GM12878 (cell line): Measurements from ENCODE around the gene IQGAP1. TPM values are rescaled to one million over a fixed set of nuclear protein-coding genes. Genes with fewer than 3 reads are reported as not detected.
A peak's percentile ranks its signal among the peaks of the same experiment; 100 is the strongest.

Source experiments
- ATAC-seq: fragments of 200-7000 bp; cut with Tn5 transposase; 3 replicates; pipeline ENCODE4 v1.9.1; 2020; ENCODE audit warnings: mild to moderate bottlenecking, moderate library complexity
- BruUV-seq: library from RNA; stranded (reverse); fragments of 400-500 nt; replicated peaks from 2 replicates; lab custom pipeline; 2021; lab: Mats Ljungman, UMichigan
- CTCF ChIA-PET: fragments of 300-600 bp; sonication (Branson Sonifier 250); formaldehyde crosslinking; extraction: SDS; loops from one replicate; lab custom pipeline; 2021; ENCODE audit warnings: inconsistent platforms; lab: Yijun Ruan, JAX
- POLR2A ChIA-PET: fragments of 350-600 bp; formaldehyde crosslinking; extraction: SDS; loops from one replicate; lab custom pipeline; 2021; ENCODE audit warnings: inconsistent platforms; lab: Charles Lee
- RAD21 ChIA-PET: fragments of 300-600 bp; sonication (Branson Sonifier 250); formaldehyde crosslinking; loops from one replicate; lab custom pipeline; 2023; ENCODE audit warnings: antibody characterized with exemption; ENCODE audit not compliant: unreplicated experiment; lab: Charles Lee
- SMC1A ChIA-PET: fragments of 300-600 bp; sonication (Branson Sonifier 250); formaldehyde crosslinking; loops from one replicate; lab custom pipeline; 2023; ENCODE audit not compliant: unreplicated experiment, uncharacterized antibody; lab: Charles Lee
- DNase-seq: peaks from one replicate; pipeline ENCODE4 v3.0.0-alpha.2; 2011; ENCODE audit warnings: low read depth, low spot score
- FAIRE-seq: peaks from 3 replicates; lab custom pipeline; 2011; peaks lifted over from hg19 to GRCh38; lab: Jason Lieb, UNC
- H2AFZ ChIP-seq: 2 replicates; pipeline ENCODE4 v1.6.0; 2011; ENCODE audit warnings: low read depth, low read length, control low read depth; ENCODE audit not compliant: control insufficient read depth
- H3K27ac ChIP-seq: 2 replicates; pipeline ENCODE4 v1.5.1; 2011; ENCODE audit warnings: control low read depth; ENCODE audit not compliant: control insufficient read depth, insufficient read depth
- H3K27me3 ChIP-seq, 2 experiments: replicated peaks in 1 of 2; 2 replicates each; pipeline versions ENCODE4 v1.6.0 to v1.6.1; 2011; ENCODE audit warnings: low read length in 1 of 2; ENCODE audit not compliant: control insufficient read depth in 2 of 2, insufficient read depth in 2 of 2
- H3K36me3 ChIP-seq, 2 experiments: 2 replicates each; pipeline ENCODE4 v1.5.1; 2011; ENCODE audit warnings: low read length in 1 of 2; ENCODE audit not compliant: control insufficient read depth in 2 of 2, insufficient read depth in 2 of 2
- H3K4me1 ChIP-seq: 2 replicates; pipeline ENCODE4 v1.6.1; 2011; ENCODE audit warnings: mild to moderate bottlenecking, low read length, moderate library complexity, mixed read lengths; ENCODE audit not compliant: control insufficient read depth, insufficient read depth
- H3K4me2 ChIP-seq: 2 replicates; pipeline ENCODE4 v1.6.0; 2011; ENCODE audit warnings: control low read depth; ENCODE audit not compliant: control insufficient read depth, insufficient read depth
- H3K4me3 ChIP-seq: fragments of 200-600 bp; sonication (generic); 2 replicates; pipeline ENCODE4 v1.5.1; 2016
- H3K79me2 ChIP-seq: 2 replicates; pipeline ENCODE4 v1.6.0; 2011; ENCODE audit warnings: low read length; ENCODE audit not compliant: control insufficient read depth, insufficient read depth
- H3K9ac ChIP-seq: 2 replicates; pipeline ENCODE4 v1.8.0; 2011; ENCODE audit warnings: low read length, control low read depth, mixed read lengths; ENCODE audit not compliant: control insufficient read depth, insufficient read depth
- H3K9me3 ChIP-seq: replicated peaks from 3 replicates; pipeline ENCODE4 v1.5.1; 2011; ENCODE audit warnings: mild to moderate bottlenecking, low read length; ENCODE audit not compliant: control insufficient read depth, insufficient read depth
- H4K20me1 ChIP-seq: 2 replicates; pipeline ENCODE4 v1.6.0; 2011; ENCODE audit not compliant: control insufficient read depth, insufficient read depth
- BRCA1 ChIP-seq: IDR thresholded peaks from 2 replicates; pipeline ENCODE4 v1.6.1; 2011; ENCODE audit warnings: low read depth, low read length, improper control_type of control experiment
- CUX1 ChIP-seq: IDR thresholded peaks from 2 replicates; pipeline ENCODE4 v1.6.1; 2012; ENCODE audit warnings: improper control_type of control experiment, low read depth, low read length; ENCODE audit not compliant: insufficient replicate concordance
- E2F8 ChIP-seq: fragments of 450-650 bp; IDR thresholded peaks from 2 replicates; pipeline ENCODE4 v1.6.1; 2018; ENCODE audit warnings: mild to moderate bottlenecking, low read depth, moderate library complexity; ENCODE audit not compliant: partially characterized antibody
- ETV6 ChIP-seq, 2 experiments: fragments of 450-650 bp in 1 of 2; IDR thresholded peaks in 1 of 2; conservative IDR thresholded peaks in 1 of 2; 2 replicates each; pipeline ENCODE4 v1.6.1; 2014; ENCODE audit warnings: antibody characterized with exemption in 1 of 2, borderline replicate concordance in 1 of 2, low read depth in 1 of 2, mild to moderate bottlenecking in 1 of 2, moderate library complexity in 1 of 2
- FOXM1 ChIP-seq: IDR thresholded peaks from 2 replicates; pipeline ENCODE4 v1.6.1; 2012; ENCODE audit warnings: low read depth, mild to moderate bottlenecking, inconsistent platforms, low read length, moderate library complexity
- IRF3 ChIP-seq: fragments of 450-650 bp; IDR thresholded peaks from 2 replicates; pipeline ENCODE4 v1.6.1; 2014; ENCODE audit warnings: mild to moderate bottlenecking
- KLF5 ChIP-seq: fragments of 450-650 bp; IDR thresholded peaks from 2 replicates; pipeline ENCODE4 v1.6.1; 2014; ENCODE audit warnings: mild to moderate bottlenecking; ENCODE audit not compliant: partially characterized antibody
- NFYB ChIP-seq: IDR thresholded peaks from 2 replicates; pipeline ENCODE4 v1.6.1; 2011; ENCODE audit warnings: low read depth, mild to moderate bottlenecking, low read length, improper control_type of control experiment, moderate library complexity; ENCODE audit not compliant: insufficient read depth
- SMC3 ChIP-seq: IDR thresholded peaks from 2 replicates; pipeline ENCODE4 v1.6.1; 2011; ENCODE audit warnings: low read length, improper control_type of control experiment, borderline replicate concordance
- ZBTB33 ChIP-seq: fragments of 450-650 bp; IDR thresholded peaks from 2 replicates; pipeline ENCODE4 v1.6.1; 2017; ENCODE audit warnings: mild to moderate bottlenecking
- WGBS: methylation state at CpG from one replicate; pipeline ENCODE4 v1.1.6; 2016; ENCODE audit warnings: low lambda C conversion rate; ENCODE audit not compliant: insufficient replicate concordance, insufficient coverage; ENCODE audit errors: missing lambda C conversion rate; 5-methylcytosine and 5-hydroxymethylcytosine counted together
- in situ Hi-C: fragments of 300-500 bp; cut with MboI; formaldehyde crosslinking; loops from 9 replicates; pipeline ENCODE4 v1.14.3; 2018; ENCODE audit warnings: mixed read lengths
- intact Hi-C: fragments of 100-400 bp; cut with micrococcal nuclease; formaldehyde crosslinking; loops from one replicate; pipeline ENCODE4 v1.14.2; 2022; ENCODE audit not compliant: unreplicated experiment
- polyA plus RNA-seq, 11 experiments: library from polyadenylated mRNA; depleted of rRNA in 4 of 11; unstranded in 6 of 11; stranded (reverse) in 5 of 11; fragments of >200 nt; fragmentation: Nextera tagmentation in 4 of 11; fragmentation: Illumina TruSeq in 1 of 11; extraction: Ambion mirVana in 4 of 11; extraction: Trizol in 1 of 11; gene quantifications; 1 replicate in 1 of 11; 2 replicates in 10 of 11; pipeline versions ENCODE4 v1.2.1 to v1.2.3, GENCODE V29; 2011 to 2016; ENCODE audit warnings: inconsistent platforms in 2 of 11, missing spikeins in 2 of 11, low read depth in 1 of 11
- total RNA-seq, 4 experiments: library from RNA; depleted of rRNA in 3 of 4; stranded (reverse); fragments of >200 nt in 3 of 4; fragmentation: Illumina TruSeq in 1 of 4; extraction: Trizol in 1 of 4; gene quantifications; 2 replicates each; pipeline versions ENCODE4 v1.2.1 to v1.2.3, GENCODE V29; 2013 to 2021

The IQGAP1 gene
- total and polyA plus RNA-seq, 10 of the 15 experiments (the other 5 are each of a cell fraction or from before 2014, with no cell fraction given), result 65.2 to 250 (median 112) TPM

- TF ChIP-seq BRCA1 (no peak), IRF3 (no peak), SMC3 (no peak)
- TF ChIP-seq, all 136 proteins: peak for 0
Observed at GRCh38 chr15:90540768-90541167, 152.7 kb downstream of the IQGAP1 start (continued).

- intact Hi-C loops, result no loop called here
Observed at GRCh38 chr15:90545095-90545494, 157.1 kb downstream of the IQGAP1 start.

More at GRCh38 chr15:90545095-90545494, 157.1 kb downstream of the IQGAP1 start:
- H4K20me1 ChIP-seq, result no peaks in the 10 kb centered on the region
- H3K27ac ChIP-seq, result no peak overlapping the region
- WGBS, result 85% methylated on average over 7 of the region's 7 CpGs
- SMC1A ChIA-PET, result no interaction called here
- no peaks in the 10 kb centered on the region for H3K27me3 ChIP-seq
- no peak overlapping the region for H3K4me3 ChIP-seq
- no peak for TF ChIP-seq E2F8
- TF ChIP-seq ZBTB33, result peak; percentile 88
- TF ChIP-seq CUX1, result no peak
- TF ChIP-seq ETV6 (conservative IDR thresholded peaks at IDR 0.05 in 1 of 2, IDR thresholded peaks at IDR 0.05 in 1 of 2; ENCODE audit: borderline replicate concordance in 1 of 2, low read depth in 1 of 2), result no peak
- TF ChIP-seq NFYB, result no peak
- TF ChIP-seq FOXM1, result no peak
- no peak for TF ChIP-seq KLF5
- H3K79me2 ChIP-seq, result peaks cover 1% of the 10 kb centered on the region
- H3K4me2 ChIP-seq, result no peak overlapping the region
- H2AFZ ChIP-seq, result no peak overlapping the region
- peaks cover 2% of the 10 kb centered on the region; the same call in 1 of the 2 replicates for H3K4me1 ChIP-seq
- RAD21 ChIA-PET, result no interaction called here
- no TSS peak for BruUV-seq
- no peak for ATAC-seq
- H3K9ac ChIP-seq, result no peak overlapping the region
- CTCF ChIA-PET, result interaction anchor here (1.0 kb wide), 1 partner anchor 9 kb away, joined by 4 read pairs; no protein-coding TSS in a partner anchor
- POLR2A ChIA-PET, result no interaction called here
- peaks cover 0 to 18% of the 10 kb centered on the region in 2 experiments for H3K36me3 ChIP-seq
- DNase-seq, result no peak
- in situ Hi-C loops, result no loop called here
- no peaks in the 10 kb centered on the region for H3K9me3 ChIP-seq
- FAIRE-seq, result no peak
